Right atrium auricular region (tissue), 2 donors: ENCODE results near the gene VEPH1. TPM values are rescaled to one million over a fixed set of nuclear protein-coding genes. Genes with fewer than 3 reads are reported as not detected.

Experiments used
- DNase-seq: peaks from one replicate; pipeline ENCODE4 v3.0.0-alpha.2; 2019; ENCODE audit warnings: low spot score
- H3K27ac ChIP-seq, 2 donors: fragments of 200-600 bp; sonication (generic); 1 replicate in 1 of 2; 2 replicates in 1 of 2; pipeline ENCODE4 v1.5.1; 2016 to 2019
- H3K27me3 ChIP-seq, 2 donors: fragments of 200-600 bp; sonication (generic); one replicate each; pipeline versions ENCODE4 v1.5.1 to v1.6.0; 2017 to 2019
- H3K36me3 ChIP-seq: fragments of 200-600 bp; sonication (generic); one replicate; pipeline ENCODE4 v1.5.1; 2016
- H3K4me1 ChIP-seq, 2 donors: fragments of 200-600 bp; sonication (generic); one replicate each; pipeline versions ENCODE4 v1.5.1 to v1.6.0; 2017 to 2019
- H3K4me3 ChIP-seq, 2 donors: fragments of 200-600 bp; sonication (generic); 1 replicate in 1 of 2; 2 replicates in 1 of 2; pipeline ENCODE4 v1.5.1; 2017 to 2019; ENCODE audit warnings: mild to moderate bottlenecking in 1 of 2, moderate library complexity in 1 of 2
- H3K9me3 ChIP-seq, 2 donors: fragments of 200-600 bp; sonication (generic); one replicate each; pipeline ENCODE4 v1.5.1; 2019
- total RNA-seq, 2 donors: library from RNA; depleted of rRNA; stranded (reverse); fragments of >200 nt; gene quantifications; one replicate each; pipeline ENCODE4 v1.1.0, GENCODE V29; 2016
- TF ChIP-seq, protein P1 (sequence below), 2 donors: fragments of 200-600 bp; sonication (generic); IDR thresholded peaks; one replicate each; pipeline ENCODE4 v1.5.1; 2019; ENCODE audit warnings: antibody characterized with exemption in 2 of 2

Gene VEPH1
- total RNA-seq, 2 donors from 2014 or later = 0.48 to 0.86 TPM

DNA sequence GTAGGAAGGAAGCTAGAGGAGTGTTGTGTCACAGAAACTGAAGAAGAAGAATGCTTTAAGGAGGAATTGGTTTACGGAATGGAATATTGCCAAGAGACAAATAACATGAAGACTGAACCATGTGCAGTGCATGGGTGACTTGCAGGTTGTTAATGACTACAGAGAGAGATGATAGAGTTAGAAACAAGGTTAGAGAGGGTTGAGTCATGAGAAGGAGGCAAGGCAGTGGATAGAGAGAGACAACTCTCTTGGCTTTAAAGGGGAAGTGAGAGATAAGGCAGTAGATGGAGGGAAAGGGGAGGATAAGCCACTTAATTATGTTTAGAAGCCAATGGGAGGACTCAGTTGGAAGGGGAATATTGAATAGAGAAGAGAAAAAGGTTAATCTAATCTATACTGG lies 224.0 kb downstream of the VEPH1 start:
- Histone ChIP-seq H3K4me1 (no peaks in the 10 kb centered on the region), H3K27me3 (no peaks in the 10 kb centered on the region), H3K27ac (no peak overlapping the region), H3K9me3 (no peaks in the 10 kb centered on the region), H3K36me3 (no peaks in the 10 kb centered on the region), H3K4me3 (no peak overlapping the region)
- DNase-seq = no peak
- TF ChIP-seq, protein P1, sequence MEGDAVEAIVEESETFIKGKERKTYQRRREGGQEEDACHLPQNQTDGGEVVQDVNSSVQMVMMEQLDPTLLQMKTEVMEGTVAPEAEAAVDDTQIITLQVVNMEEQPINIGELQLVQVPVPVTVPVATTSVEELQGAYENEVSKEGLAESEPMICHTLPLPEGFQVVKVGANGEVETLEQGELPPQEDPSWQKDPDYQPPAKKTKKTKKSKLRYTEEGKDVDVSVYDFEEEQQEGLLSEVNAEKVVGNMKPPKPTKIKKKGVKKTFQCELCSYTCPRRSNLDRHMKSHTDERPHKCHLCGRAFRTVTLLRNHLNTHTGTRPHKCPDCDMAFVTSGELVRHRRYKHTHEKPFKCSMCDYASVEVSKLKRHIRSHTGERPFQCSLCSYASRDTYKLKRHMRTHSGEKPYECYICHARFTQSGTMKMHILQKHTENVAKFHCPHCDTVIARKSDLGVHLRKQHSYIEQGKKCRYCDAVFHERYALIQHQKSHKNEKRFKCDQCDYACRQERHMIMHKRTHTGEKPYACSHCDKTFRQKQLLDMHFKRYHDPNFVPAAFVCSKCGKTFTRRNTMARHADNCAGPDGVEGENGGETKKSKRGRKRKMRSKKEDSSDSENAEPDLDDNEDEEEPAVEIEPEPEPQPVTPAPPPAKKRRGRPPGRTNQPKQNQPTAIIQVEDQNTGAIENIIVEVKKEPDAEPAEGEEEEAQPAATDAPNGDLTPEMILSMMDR (IDR thresholded peaks at IDR 0.05) = no peak

DNA sequence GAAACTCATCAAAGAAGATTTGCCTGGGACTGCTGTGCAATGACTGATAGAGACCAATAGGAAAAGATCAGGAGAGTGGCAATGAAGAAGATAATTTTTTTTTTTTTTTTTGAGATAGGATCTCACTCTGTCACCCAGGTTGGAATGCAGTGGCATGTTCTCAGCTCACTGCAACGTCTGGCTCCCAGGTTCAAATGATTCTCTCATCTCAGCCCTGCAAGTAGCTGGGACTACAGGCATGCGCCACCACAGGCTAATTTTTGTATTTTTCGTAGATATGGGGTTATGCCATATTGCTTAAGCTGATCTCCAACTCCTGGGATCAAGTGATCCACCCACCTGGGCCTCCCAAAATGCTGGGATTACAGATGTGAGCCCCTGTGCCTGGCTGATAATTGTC lies 226.4 kb downstream of the VEPH1 start:
- no peaks in the 10 kb centered on the region for H3K9me3 ChIP-seq
- H3K36me3 ChIP-seq = no peaks in the 10 kb centered on the region
- H3K4me1 ChIP-seq = no peaks in the 10 kb centered on the region
- TF ChIP-seq, protein P1 (IDR thresholded peaks at IDR 0.05) = no peak
- H3K27ac ChIP-seq = no peak overlapping the region
- H3K27me3 ChIP-seq = no peaks in the 10 kb centered on the region
- no peak for DNase-seq
- no peak overlapping the region for H3K4me3 ChIP-seq

DNA sequence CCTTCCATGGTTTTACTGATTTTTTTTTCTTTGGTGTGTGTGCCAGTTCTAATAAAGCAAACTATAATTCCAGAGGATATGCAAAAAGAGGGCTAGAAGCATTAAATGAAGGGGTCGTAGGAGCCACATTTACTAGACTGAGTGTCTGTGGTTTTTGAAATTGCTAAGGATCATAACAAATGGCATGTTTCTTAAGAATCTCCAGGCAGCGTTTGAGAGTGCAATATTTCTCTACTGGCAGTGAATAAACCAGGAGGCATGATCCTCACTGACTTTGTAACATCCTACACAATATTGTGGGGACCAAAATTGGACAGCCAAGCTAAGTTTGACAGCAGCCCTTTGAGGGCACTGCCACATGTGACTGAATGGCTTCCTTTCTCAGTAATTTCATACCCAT lies 227.4 kb downstream of the VEPH1 start:
- no peaks in the 10 kb centered on the region for H3K9me3 ChIP-seq
- H3K4me1 ChIP-seq = no peaks in the 10 kb centered on the region
- no peak overlapping the region for H3K27ac ChIP-seq
- DNase-seq = no peak
- no peak overlapping the region for H3K4me3 ChIP-seq
- no peaks in the 10 kb centered on the region for H3K27me3 ChIP-seq
- no peaks in the 10 kb centered on the region for H3K36me3 ChIP-seq
- TF ChIP-seq, protein P1 (IDR thresholded peaks at IDR 0.05) = no peak

DNA sequence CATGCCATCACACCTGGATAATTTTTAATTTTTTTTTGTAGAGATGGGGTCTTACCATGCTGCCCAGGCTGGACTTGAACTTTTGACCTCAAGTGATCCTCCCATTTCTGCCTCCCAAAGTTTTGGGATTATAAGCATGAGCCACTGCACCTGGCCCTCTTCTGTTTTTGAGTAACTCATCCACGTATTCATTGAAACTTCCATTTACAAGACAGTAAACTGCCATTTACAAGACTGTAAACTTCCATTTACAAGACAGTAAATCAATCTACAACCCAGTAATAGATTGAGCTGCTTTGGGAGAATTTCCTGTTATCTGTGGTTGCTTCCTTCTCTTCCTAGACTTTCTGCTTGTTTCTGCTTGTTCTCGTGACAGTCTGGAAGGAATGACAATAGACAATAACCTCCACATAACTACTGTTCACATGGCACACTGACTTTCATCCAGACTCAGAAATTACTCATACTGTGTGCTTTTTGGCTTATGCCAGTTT lies 228.5 kb downstream of the VEPH1 start:
- Histone ChIP-seq H3K27me3 (no peaks in the 10 kb centered on the region), H3K9me3 (no peaks in the 10 kb centered on the region), H3K27ac (no peak overlapping the region), H3K4me1 (no peaks in the 10 kb centered on the region), H3K36me3 (no peaks in the 10 kb centered on the region), H3K4me3 (no peak overlapping the region)
- no peak for DNase-seq
- TF ChIP-seq, protein P1 (IDR thresholded peaks at IDR 0.05) = no peak

DNA sequence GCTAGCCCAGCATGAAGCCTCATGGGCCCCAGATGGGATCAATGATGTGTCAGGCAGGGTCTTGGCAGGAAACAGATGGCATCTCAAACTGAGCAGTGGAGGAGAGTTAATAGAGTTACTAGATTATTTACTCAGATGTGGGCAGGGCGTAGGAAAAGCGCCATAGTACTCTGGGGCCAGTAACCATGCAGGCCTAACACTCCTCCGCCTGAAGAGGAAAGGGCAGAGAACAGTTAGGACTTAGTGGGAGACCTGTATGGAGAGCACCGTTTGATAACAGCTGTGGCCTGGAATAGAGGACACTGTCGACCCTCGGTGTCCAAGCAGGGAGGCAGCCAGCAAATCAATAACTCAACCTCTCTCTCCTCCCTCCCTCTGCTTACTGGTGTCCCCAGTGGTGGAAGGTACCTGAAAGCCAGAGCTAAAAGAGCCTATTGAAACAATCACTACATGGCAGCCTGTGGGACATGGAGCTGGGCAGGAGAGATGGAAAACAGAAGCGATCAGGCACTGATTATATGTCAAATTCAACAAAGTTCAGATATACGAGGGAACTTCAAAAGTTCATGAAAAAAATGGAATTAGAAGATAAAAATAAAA lies 231.8 kb downstream of the VEPH1 start:
- H3K4me1 ChIP-seq = no peaks in the 10 kb centered on the region
- no peaks in the 10 kb centered on the region for H3K36me3 ChIP-seq
- no peak overlapping the region for H3K4me3 ChIP-seq
- DNase-seq = no peak
- H3K9me3 ChIP-seq = no peaks in the 10 kb centered on the region
- H3K27me3 ChIP-seq = no peaks in the 10 kb centered on the region
- TF ChIP-seq, protein P1 (IDR thresholded peaks at IDR 0.05) = no peak
- no peak overlapping the region for H3K27ac ChIP-seq

DNA sequence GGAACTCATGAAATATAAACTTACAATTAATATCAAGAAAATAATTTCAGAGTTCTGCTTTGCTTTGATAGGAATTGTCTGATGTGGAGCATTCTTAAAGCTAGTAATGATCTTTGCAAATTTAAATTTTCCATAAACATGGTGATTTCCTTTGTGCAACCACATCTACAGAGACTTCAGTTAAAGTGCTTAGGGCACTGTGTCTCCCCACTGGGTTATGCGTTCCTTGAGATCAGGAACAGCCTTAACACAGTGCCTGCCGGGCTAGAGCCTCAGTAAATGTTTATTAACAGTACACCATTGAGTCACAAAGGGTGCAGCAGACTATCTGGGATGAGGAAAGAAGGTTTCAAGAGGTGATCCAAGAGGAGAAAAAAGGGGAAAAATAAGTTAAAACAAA lies 235.2 kb downstream of the VEPH1 start:
- H3K4me3 ChIP-seq = no peak overlapping the region
- no peaks in the 10 kb centered on the region for H3K9me3 ChIP-seq

More for the DNA sequence above, 235.2 kb downstream of the VEPH1 start:
- Histone ChIP-seq H3K4me1 (no peaks in the 10 kb centered on the region), H3K36me3 (no peaks in the 10 kb centered on the region), H3K27me3 (no peaks in the 10 kb centered on the region), H3K27ac (no peak overlapping the region)
- TF ChIP-seq, protein P1 (IDR thresholded peaks at IDR 0.05) = no peak
- DNase-seq = no peak
